Cardiac muscle cell (in vitro differentiated cells and primary cell): ENCODE data around the gene PACSIN2. TPM values are rescaled to one million over a fixed set of nuclear protein-coding genes. Genes with fewer than 3 reads are reported as not detected.

Source experiments
- DNase-seq, 2 donors: peaks; one replicate each; pipeline versions ENCODE4 v3.0.0 to v3.0.0-alpha.2; 2010 to 2017; ENCODE audit warnings: low read depth in 1 of 2, low spot score in 1 of 2
- H3K27ac ChIP-seq: fragments of 200-600 bp; sonication (generic); 2 replicates; pipeline ENCODE4 v1.5.1; 2016
- H3K27me3 ChIP-seq: fragments of 200-600 bp; sonication (generic); 2 replicates; pipeline ENCODE4 v1.6.0; 2016; ENCODE audit warnings: control low read depth
- H3K36me3 ChIP-seq: fragments of 200-600 bp; sonication (generic); 2 replicates; pipeline ENCODE4 v1.5.1; 2016; ENCODE audit warnings: control low read depth
- H3K4me1 ChIP-seq: fragments of 200-600 bp; sonication (generic); 2 replicates; pipeline ENCODE4 v1.8.1; 2017; ENCODE audit warnings: low read depth, mild to moderate bottlenecking, mixed run types
- H3K4me3 ChIP-seq: fragments of 200-600 bp; sonication (generic); 2 replicates; pipeline ENCODE4 v1.5.1; 2016; ENCODE audit warnings: mild to moderate bottlenecking
- H3K9me3 ChIP-seq: fragments of 200-600 bp; sonication (generic); 2 replicates; pipeline ENCODE4 v1.5.1; 2017; ENCODE audit warnings: low read depth, mild to moderate bottlenecking, control low read depth
- polyA plus RNA-seq: library from polyadenylated mRNA; unstranded; fragments of >200 nt; fragmentation: Nextera tagmentation; extraction: Ambion mirVana; gene quantifications from 2 replicates; pipeline ENCODE4 v1.2.1, GENCODE V29; 2016
- total RNA-seq: library from RNA; depleted of rRNA; stranded (reverse); fragments of >200 nt; gene quantifications from 2 replicates; pipeline ENCODE4 v1.2.3, GENCODE V29; 2016
- TF ChIP-seq, protein P1 (sequence below): IDR thresholded peaks from 2 replicates; pipeline ENCODE4 v1.5.1; 2012; ENCODE audit warnings: low read depth, mild to moderate bottlenecking, low read length

The PACSIN2 gene
- total and polyA plus RNA-seq, 2 experiments from 2014 or later: 67.7 to 70.5 TPM

DNA sequence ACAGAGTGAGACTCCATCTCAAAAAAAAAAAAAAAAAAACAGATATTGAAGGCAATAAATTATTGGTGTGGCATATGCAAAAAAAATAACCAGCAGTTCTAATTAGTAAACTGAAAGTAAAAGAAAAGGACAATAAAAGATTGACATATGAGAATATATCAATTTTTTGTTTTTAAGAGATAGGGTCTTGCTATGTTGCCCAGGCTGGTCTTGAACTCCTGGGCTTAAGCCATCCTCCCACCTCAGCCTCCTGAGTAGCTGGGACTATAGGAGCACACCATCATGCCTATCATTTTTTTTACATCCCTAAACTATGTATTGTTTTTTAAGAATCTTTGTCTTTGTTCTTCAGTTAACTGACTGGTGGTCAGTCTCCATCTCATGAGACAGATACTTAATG lies 31.5 kb downstream of the PACSIN2 start:
- no peaks in the 10 kb centered on the region for H3K9me3 ChIP-seq
- DNase-seq: no peak
- TF ChIP-seq, protein P1, sequence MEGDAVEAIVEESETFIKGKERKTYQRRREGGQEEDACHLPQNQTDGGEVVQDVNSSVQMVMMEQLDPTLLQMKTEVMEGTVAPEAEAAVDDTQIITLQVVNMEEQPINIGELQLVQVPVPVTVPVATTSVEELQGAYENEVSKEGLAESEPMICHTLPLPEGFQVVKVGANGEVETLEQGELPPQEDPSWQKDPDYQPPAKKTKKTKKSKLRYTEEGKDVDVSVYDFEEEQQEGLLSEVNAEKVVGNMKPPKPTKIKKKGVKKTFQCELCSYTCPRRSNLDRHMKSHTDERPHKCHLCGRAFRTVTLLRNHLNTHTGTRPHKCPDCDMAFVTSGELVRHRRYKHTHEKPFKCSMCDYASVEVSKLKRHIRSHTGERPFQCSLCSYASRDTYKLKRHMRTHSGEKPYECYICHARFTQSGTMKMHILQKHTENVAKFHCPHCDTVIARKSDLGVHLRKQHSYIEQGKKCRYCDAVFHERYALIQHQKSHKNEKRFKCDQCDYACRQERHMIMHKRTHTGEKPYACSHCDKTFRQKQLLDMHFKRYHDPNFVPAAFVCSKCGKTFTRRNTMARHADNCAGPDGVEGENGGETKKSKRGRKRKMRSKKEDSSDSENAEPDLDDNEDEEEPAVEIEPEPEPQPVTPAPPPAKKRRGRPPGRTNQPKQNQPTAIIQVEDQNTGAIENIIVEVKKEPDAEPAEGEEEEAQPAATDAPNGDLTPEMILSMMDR: no peak
- H3K27me3 ChIP-seq: no peaks in the 10 kb centered on the region
- no peak overlapping the region for H3K4me3 ChIP-seq
- H3K4me1 ChIP-seq: peaks cover 13% of the 10 kb centered on the region
- no peak overlapping the region for H3K27ac ChIP-seq
- H3K36me3 ChIP-seq: no peaks in the 10 kb centered on the region

DNA sequence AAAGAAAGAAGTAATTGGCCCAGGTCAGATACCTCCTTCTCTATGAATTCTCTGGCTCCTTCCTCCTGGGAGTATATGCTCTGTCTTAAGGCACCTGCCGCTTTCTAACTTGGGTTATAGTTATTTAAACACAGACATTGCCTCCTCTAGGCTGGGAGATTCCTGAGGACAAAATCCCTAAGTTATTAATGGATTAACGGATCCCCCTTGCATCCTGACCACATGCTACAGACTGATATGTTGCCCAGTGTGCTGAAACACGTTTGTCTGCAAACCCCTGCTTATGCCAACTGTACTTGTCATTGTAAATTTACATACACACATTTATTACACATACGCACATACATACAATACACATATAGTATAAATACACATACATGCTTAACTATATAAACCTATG lies 35.3 kb downstream of the PACSIN2 start:
- no peaks in the 10 kb centered on the region for H3K27me3 ChIP-seq
- TF ChIP-seq, protein P1: no peak
- no peak overlapping the region for H3K4me3 ChIP-seq
- H3K36me3 ChIP-seq: no peaks in the 10 kb centered on the region
- no peak overlapping the region for H3K27ac ChIP-seq
- H3K4me1 ChIP-seq: peaks cover 12% of the 10 kb centered on the region
- DNase-seq: no peak
- no peaks in the 10 kb centered on the region for H3K9me3 ChIP-seq

DNA sequence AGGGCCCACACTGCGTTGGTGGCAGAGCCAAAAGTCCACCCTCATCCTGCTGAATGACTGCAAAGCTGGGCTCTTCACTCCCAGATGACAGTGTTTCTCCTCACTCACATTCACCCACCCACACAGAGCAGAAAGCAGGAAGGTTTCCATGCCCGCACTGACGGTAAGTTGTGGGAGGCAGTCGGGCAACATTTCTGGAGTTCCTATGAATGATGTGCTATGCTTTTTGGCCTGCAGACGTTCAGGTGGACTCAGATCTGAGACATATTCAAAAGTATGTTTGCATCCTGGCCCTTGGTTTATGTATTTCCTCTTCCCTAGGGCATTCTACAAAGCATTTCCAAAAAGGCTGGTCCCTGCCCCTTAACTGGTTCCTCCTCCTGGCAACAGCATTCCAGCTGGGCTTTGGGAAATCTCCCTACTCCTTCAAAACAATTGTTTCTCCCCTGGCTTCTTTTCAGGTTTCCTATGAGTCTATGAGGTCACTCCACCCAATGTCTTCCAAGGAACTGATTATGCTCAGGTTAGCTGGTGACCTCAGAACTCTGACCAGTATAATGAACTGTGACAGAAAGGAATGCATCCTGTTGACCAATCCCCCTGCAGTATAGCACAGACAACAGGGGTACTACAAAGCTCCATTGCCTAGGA lies 36.4 kb downstream of the PACSIN2 start:
- Histone ChIP-seq H3K4me3 (no peak overlapping the region), H3K36me3 (no peaks in the 10 kb centered on the region), H3K27ac (peak overlapping the region; percentile 16), H3K9me3 (no peaks in the 10 kb centered on the region), H3K27me3 (no peaks in the 10 kb centered on the region), H3K4me1 (peaks cover 12% of the 10 kb centered on the region)
- peak in 1 of 2 donors; percentile 73 for DNase-seq
- TF ChIP-seq, protein P1: no peak

DNA sequence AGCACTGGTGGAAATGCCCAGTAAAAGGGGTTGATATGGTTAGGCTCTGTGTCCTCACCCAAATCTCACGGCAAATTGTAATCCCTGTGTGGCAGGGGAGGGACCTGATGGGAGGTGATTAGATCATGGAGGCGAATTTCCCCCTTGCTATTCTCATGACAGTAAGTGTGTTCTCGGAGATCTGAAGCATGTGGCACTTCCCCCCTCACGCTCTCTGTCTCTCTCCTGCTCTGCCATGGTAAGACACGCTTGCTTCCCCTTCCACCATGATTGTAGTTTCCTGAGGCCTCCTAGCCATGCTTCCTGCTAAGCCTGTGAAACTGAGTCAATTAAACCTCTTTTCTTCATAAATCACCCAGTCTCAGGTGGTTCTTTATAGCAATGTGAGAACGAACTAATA lies 37.4 kb downstream of the PACSIN2 start:
- Histone ChIP-seq H3K27ac (no peak overlapping the region), H3K36me3 (no peaks in the 10 kb centered on the region), H3K4me3 (no peak overlapping the region), H3K9me3 (no peaks in the 10 kb centered on the region), H3K4me1 (peaks cover 12% of the 10 kb centered on the region), H3K27me3 (no peaks in the 10 kb centered on the region)
- TF ChIP-seq, protein P1: no peak
- no peak for DNase-seq

DNA sequence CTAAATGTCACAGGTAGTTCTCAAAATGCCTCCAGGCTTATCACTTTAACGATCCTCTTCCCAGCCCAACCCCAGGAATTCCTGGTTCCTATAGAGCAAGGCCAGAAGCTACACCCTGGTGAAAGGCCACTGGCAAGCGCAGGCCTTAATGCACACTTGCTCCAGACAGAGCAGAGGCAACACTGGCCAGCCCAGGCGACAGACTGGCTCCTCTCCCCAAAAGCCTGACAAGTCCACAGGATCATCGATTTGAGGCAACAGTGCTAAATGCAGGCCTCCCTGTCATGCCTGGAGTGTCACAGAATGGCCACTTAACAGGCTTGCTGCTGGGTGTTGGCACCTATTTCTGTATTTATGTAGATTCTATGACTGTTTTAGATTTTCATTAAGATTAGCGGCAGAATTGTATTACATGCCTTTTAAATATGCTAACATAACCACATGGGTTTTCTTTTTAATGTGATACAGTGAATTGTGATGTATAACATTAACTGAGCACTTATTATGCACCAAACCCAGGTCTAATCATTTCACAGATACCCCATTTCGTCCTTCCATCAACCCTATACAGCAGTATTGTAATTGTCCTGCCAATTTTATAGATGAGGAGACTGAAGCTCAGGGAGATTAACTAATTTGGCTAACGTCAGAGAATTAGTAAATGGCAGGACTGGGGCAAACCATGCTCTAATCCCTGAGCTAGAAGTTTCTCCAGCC lies 38.6 kb downstream of the PACSIN2 start:
- TF ChIP-seq, protein P1: no peak

More for the DNA sequence above, 38.6 kb downstream of the PACSIN2 start:
- no peak overlapping the region for H3K4me3 ChIP-seq
- H3K9me3 ChIP-seq: no peaks in the 10 kb centered on the region
- no peaks in the 10 kb centered on the region for H3K27me3 ChIP-seq
- H3K4me1 ChIP-seq: peaks cover 12% of the 10 kb centered on the region
- H3K36me3 ChIP-seq: no peaks in the 10 kb centered on the region
- no peak for DNase-seq
- peak overlapping the region; percentile 65 for H3K27ac ChIP-seq
